Activated CD8-positive, alpha-beta T cell treated with anti-CD3 and anti-CD28 coated beads for 36 hours (primary cell): ENCODE data around the gene CFI. TPM values are rescaled to one million over a fixed set of nuclear protein-coding genes. Genes with fewer than 3 reads are reported as not detected.
"Not testable (repeated sequence)": the region's sequence is repeated elsewhere in the genome, so short reads cannot be mapped to it uniquely, and the experiment has no call there.

Experiments
- ATAC-seq: fragments of 200-7000 bp; cut with Tn5 transposase; one replicate; pipeline ENCODE4 v1.10.0; 2021; ENCODE audit warnings: mild to moderate bottlenecking, moderate library complexity
- CTCF ChIA-PET: fragments of 350-600 bp; sonication (Branson Sonifier 250); formaldehyde crosslinking; loops from one replicate; lab custom pipeline; 2021; ENCODE audit warnings: antibody characterized with exemption; lab: Charles Lee
- POLR2A ChIA-PET: fragments of 350-600 bp; sonication (Branson Sonifier 250); formaldehyde crosslinking; loops from one replicate; lab custom pipeline; 2021; ENCODE audit warnings: antibody characterized with exemption; lab: Charles Lee
- DNase-seq: peaks from one replicate; pipeline ENCODE4 v3.0.0-alpha.2; 2020
- H3K27ac Mint-ChIP-seq: one replicate; pipeline ENCODE4 v1.8.0; 2021; ENCODE audit warnings: mild to moderate bottlenecking, mixed read lengths
- H3K27me3 Mint-ChIP-seq: one replicate; pipeline ENCODE4 v1.8.0; 2021; ENCODE audit warnings: mixed read lengths
- H3K36me3 Mint-ChIP-seq: one replicate; pipeline ENCODE4 v1.8.0; 2021; ENCODE audit warnings: low read depth, mixed read lengths
- H3K4me1 Mint-ChIP-seq: one replicate; pipeline ENCODE4 v1.8.0; 2021; ENCODE audit warnings: low read depth, mixed read lengths
- H3K4me3 Mint-ChIP-seq: one replicate; pipeline ENCODE4 v1.8.0; 2021; ENCODE audit warnings: mild to moderate bottlenecking, moderate library complexity, mixed read lengths
- H3K9me3 Mint-ChIP-seq: one replicate; pipeline ENCODE4 v1.8.0; 2021; ENCODE audit warnings: mixed read lengths
- intact Hi-C: fragments of 100-400 bp; cut with micrococcal nuclease; formaldehyde crosslinking; loops from one replicate; pipeline ENCODE4 v1.10.0; 2022
- total RNA-seq, 2 experiments: library from RNA; stranded (reverse); gene quantifications; one replicate each; pipeline ENCODE4 v1.2.3, GENCODE V29; 2021
- TF ChIP-seq, protein P1 (sequence below): fragments of 200-600 bp; IDR thresholded peaks from one replicate; pipeline ENCODE4 v1.8.0; 2022; ENCODE audit warnings: antibody characterized with exemption, mild to moderate bottlenecking

CFI gene
- total RNA-seq, 2 experiments from 2014 or later, result not detected

- no peak for DNase-seq
- Mint-ChIP-seq H3K27me3 (peaks cover 1% of the 10 kb centered on the region), H3K9me3 (no peaks in the 10 kb centered on the region), H3K4me3 (no peak overlapping the region), H3K36me3 (no peaks in the 10 kb centered on the region), H3K27ac (no peak overlapping the region), H3K4me1 (no peaks in the 10 kb centered on the region)
- CTCF ChIA-PET, result no interaction called here
- intact Hi-C loops, result no loop called here
- no peak for ATAC-seq
- TF ChIP-seq, protein P1, sequence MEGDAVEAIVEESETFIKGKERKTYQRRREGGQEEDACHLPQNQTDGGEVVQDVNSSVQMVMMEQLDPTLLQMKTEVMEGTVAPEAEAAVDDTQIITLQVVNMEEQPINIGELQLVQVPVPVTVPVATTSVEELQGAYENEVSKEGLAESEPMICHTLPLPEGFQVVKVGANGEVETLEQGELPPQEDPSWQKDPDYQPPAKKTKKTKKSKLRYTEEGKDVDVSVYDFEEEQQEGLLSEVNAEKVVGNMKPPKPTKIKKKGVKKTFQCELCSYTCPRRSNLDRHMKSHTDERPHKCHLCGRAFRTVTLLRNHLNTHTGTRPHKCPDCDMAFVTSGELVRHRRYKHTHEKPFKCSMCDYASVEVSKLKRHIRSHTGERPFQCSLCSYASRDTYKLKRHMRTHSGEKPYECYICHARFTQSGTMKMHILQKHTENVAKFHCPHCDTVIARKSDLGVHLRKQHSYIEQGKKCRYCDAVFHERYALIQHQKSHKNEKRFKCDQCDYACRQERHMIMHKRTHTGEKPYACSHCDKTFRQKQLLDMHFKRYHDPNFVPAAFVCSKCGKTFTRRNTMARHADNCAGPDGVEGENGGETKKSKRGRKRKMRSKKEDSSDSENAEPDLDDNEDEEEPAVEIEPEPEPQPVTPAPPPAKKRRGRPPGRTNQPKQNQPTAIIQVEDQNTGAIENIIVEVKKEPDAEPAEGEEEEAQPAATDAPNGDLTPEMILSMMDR, result no peak
- POLR2A ChIA-PET, result no interaction called here
Observed at GRCh38 chr4:109786846-109787245, 15.0 kb downstream of the CFI start.

DNA sequence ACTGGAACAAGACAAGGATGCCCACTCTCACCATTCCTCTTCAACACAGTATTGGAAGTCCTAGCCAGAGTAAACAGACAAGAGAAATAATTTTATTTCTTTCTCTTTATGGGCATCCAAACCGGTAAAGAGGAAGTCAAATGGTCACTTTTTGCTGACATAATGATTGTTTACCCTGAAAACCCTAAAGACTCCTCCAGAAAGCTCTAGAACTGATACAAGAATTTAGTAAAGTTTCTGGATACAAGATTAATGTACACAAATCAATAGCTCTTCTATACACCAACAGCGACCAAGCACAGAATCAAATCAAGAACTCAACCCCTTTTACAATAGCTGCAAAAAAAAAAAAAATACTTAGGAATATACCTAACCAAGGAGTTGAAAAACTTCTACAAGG is 19.7 kb downstream of the CFI start:
- DNase-seq, ATAC-seq, H3K27ac Mint-ChIP-seq, H3K27me3 Mint-ChIP-seq, CTCF ChIA-PET, intact Hi-C loops, H3K36me3 Mint-ChIP-seq, H3K4me1 Mint-ChIP-seq, H3K9me3 Mint-ChIP-seq, H3K4me3 Mint-ChIP-seq, POLR2A ChIA-PET: not testable (repeated sequence)

DNA sequence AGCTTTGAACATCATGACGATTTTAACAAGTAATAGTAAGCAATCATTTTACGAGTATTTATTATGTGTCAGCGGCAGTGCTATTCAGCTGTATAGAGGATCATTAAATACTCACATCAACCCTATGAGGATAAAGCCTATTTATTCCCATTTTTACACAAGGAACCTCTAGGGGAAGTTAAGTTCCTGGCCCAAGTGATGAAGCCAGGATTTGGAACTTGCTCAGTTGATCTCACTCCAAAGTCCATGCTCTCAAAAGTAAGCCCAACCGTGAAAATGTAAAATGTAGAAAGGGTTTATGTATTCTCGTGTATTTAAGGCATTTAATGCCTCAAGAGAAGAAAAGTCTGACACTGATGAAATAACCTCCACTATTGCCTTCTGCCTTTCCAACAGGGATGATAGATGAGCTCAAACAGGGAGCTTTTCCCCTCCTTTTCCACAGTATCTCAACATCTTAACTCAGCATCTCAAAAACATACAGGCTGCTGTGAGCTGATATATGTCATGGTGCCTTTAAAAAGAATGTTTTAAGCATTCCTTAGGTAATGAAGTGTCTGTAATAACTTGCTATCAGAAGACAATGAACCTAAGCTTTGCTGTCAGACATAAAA is 36.9 kb downstream of the CFI start:
- intact Hi-C loops, result no loop called here
- no peak overlapping the region for H3K27ac Mint-ChIP-seq
- ATAC-seq (no peak), DNase-seq (no peak)
- H3K9me3 Mint-ChIP-seq, result no peaks in the 10 kb centered on the region
- no peaks in the 10 kb centered on the region for H3K36me3 Mint-ChIP-seq
- H3K4me1 Mint-ChIP-seq, result peaks cover 10% of the 10 kb centered on the region
- ChIA-PET CTCF (interaction anchor here (0.9 kb wide), 1 partner anchor 10 kb away, joined by 3 read pairs; no protein-coding TSS in a partner anchor), POLR2A (no interaction called here)
- no peak overlapping the region for H3K4me3 Mint-ChIP-seq
- H3K27me3 Mint-ChIP-seq, result peaks cover 7% of the 10 kb centered on the region
- TF ChIP-seq, protein P1, result no peak

DNA sequence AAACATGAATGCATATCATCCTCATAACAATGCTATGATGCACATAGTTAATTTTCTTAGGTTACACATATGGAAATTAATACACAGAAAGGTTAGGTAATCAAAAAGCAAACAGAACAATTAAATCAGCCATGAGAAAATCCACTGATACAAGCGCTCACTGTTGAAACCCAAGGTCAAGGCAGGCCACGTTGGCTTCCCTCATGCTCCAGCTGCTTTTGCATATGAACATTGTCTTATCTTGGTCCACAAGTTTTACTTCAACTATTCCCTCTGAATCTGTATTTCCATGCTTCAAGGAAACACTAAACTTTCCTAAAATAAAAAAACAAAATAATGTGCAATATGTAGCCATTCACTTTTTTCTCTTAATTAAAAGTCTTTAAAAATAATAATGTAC is 37.4 kb downstream of the CFI start:
- Mint-ChIP-seq H3K4me3 (no peak overlapping the region), H3K27me3 (peaks cover 8% of the 10 kb centered on the region), H3K4me1 (peaks cover 10% of the 10 kb centered on the region), H3K9me3 (no peaks in the 10 kb centered on the region), H3K27ac (no peak overlapping the region), H3K36me3 (no peaks in the 10 kb centered on the region)
- DNase-seq (no peak), ATAC-seq (no peak)
- TF ChIP-seq, protein P1, result no peak
- POLR2A ChIA-PET, result no interaction called here
- CTCF ChIA-PET, result interaction anchor here (0.9 kb wide), 1 partner anchor 9 kb away, joined by 3 read pairs; no protein-coding TSS in a partner anchor
- intact Hi-C loops, result no loop called here

- ChIA-PET POLR2A (no interaction called here), CTCF (no interaction called here)
- no peaks in the 10 kb centered on the region for H3K36me3 Mint-ChIP-seq
- DNase-seq (no peak), ATAC-seq (peak; percentile 84)
- TF ChIP-seq, protein P1, result no peak
- no peak overlapping the region for H3K4me3 Mint-ChIP-seq
- no peaks in the 10 kb centered on the region for H3K9me3 Mint-ChIP-seq
- H3K27ac Mint-ChIP-seq, result no peak overlapping the region
- peaks cover 10% of the 10 kb centered on the region for H3K4me1 Mint-ChIP-seq
- H3K27me3 Mint-ChIP-seq, result peaks cover 8% of the 10 kb centered on the region
- intact Hi-C loops, result no loop called here
Observed at GRCh38 chr4:109760682-109761081, 41.1 kb downstream of the CFI start.
